Measurements from ENCODE around the gene THYN1. TPM values are rescaled to one million over a fixed set of nuclear protein-coding genes. Genes with fewer than 3 reads are reported as not detected.

Gene THYN1
- total RNA-seq, 1 experiment from 2014 or later = 33.6 TPM

DNA sequence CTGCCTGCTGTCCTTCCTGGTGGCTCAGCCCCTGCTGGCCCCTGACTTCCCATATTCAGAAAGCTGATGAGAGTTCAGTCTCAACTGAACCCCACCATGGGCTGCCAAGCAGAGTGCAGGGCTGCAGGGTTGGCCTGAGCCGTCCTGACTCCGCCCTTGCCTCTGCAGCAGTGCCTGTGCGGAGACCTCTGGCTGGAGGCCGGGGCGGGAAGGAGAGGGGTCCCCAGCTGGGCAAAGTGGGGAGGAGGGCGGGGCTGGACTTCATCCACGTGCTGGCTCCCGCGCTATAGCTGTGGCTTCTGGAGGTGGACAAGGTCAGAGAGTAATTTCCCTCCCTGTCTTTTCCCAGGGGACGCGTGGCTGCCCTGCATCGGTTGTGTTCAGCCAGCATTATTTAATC is 36.6 kb upstream of the THYN1 start:
- BruUV-seq (replicated peaks) = no TSS peak
- ChIA-PET POLR2A (no interaction called here), CTCF (interaction anchor here (0.7 kb wide), 1 partner anchor 46 kb away, joined by 5 read pairs; no protein-coding TSS in a partner anchor)
- in situ Hi-C loops (cut with HindIII; ENCODE audit: low pct_unique_long_range_greater_than_20kb, low sequenced_read_pairs) (no loop called here), intact Hi-C loops (cut with micrococcal nuclease; ENCODE audit: unreplicated experiment) (no loop called here)
- Histone ChIP-seq H3K9me3 (ENCODE audit: control insufficient read depth, insufficient read depth, low read depth, low read length) (no peaks in the 10 kb centered on the region), H3K4me1 (ENCODE audit: control insufficient read depth, insufficient read depth, low read length) (no peaks in the 10 kb centered on the region), H3K4me3 (ENCODE audit: low read depth in 2 of 2, low read length in 2 of 2) (no peak overlapping the region), H3K27me3 (ENCODE audit: control insufficient read depth, insufficient read depth, low read length) (no peaks in the 10 kb centered on the region), H3K36me3 (ENCODE audit: control insufficient read depth, insufficient read depth, low read length) (no peaks in the 10 kb centered on the region), H3K27ac (ENCODE audit: low read length) (no peak overlapping the region)
- ATAC-seq = no peak
- TF ChIP-seq TCF7L2 (IDR thresholded peaks at IDR 0.05; ENCODE audit: low read depth, low read length) (no peak), POLR2AphosphoS5 (IDR thresholded peaks at IDR 0.05; ENCODE audit: low read depth, low read length) (no peak), SIN3A (IDR thresholded peaks at IDR 0.05; ENCODE audit: borderline replicate concordance, insufficient read depth, low read depth, low read length) (no peak)
- TF ChIP-seq, protein P1, sequence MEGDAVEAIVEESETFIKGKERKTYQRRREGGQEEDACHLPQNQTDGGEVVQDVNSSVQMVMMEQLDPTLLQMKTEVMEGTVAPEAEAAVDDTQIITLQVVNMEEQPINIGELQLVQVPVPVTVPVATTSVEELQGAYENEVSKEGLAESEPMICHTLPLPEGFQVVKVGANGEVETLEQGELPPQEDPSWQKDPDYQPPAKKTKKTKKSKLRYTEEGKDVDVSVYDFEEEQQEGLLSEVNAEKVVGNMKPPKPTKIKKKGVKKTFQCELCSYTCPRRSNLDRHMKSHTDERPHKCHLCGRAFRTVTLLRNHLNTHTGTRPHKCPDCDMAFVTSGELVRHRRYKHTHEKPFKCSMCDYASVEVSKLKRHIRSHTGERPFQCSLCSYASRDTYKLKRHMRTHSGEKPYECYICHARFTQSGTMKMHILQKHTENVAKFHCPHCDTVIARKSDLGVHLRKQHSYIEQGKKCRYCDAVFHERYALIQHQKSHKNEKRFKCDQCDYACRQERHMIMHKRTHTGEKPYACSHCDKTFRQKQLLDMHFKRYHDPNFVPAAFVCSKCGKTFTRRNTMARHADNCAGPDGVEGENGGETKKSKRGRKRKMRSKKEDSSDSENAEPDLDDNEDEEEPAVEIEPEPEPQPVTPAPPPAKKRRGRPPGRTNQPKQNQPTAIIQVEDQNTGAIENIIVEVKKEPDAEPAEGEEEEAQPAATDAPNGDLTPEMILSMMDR (IDR thresholded peaks at IDR 0.05) = no peak
- no peak for DNase-seq (ENCODE audit: low read depth, low spot score)

DNA sequence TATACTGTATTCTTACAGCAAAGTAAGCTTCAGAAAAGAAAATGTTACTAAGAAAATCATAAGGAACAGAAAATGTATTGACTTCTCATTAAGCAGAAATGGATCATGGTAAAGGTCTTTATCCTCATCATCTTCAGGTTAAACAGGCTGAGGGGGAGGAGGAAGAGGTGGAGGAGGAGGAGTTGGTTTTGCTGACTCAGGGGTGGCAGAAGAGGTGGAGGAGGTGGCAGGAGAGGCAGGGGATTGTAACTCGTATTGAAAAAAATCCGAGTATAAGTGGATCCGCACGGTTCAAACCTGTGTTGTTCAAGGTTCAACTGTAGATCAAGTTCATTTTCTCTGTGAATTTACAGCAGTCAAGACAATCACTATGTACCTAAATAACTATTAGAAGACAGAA is 36.0 kb upstream of the THYN1 start:
- ChIA-PET POLR2A (no interaction called here), CTCF (no interaction called here)
- in situ Hi-C loops (cut with HindIII; ENCODE audit: low pct_unique_long_range_greater_than_20kb, low sequenced_read_pairs) = no loop called here
- intact Hi-C loops (cut with micrococcal nuclease; ENCODE audit: unreplicated experiment) = no loop called here
- H3K27ac ChIP-seq (ENCODE audit: low read length) = no peak overlapping the region
- H3K4me1 ChIP-seq (ENCODE audit: control insufficient read depth, insufficient read depth, low read length) = no peaks in the 10 kb centered on the region
- BruUV-seq (replicated peaks) = no TSS peak
- DNase-seq (ENCODE audit: low read depth, low spot score) (no peak), ATAC-seq (no peak)
- no peaks in the 10 kb centered on the region for H3K27me3 ChIP-seq (ENCODE audit: control insufficient read depth, insufficient read depth, low read length)
- H3K9me3 ChIP-seq (ENCODE audit: control insufficient read depth, insufficient read depth, low read depth, low read length) = no peaks in the 10 kb centered on the region
- TF ChIP-seq, protein P1 (IDR thresholded peaks at IDR 0.05) = no peak
- TF ChIP-seq TCF7L2 (IDR thresholded peaks at IDR 0.05; ENCODE audit: low read depth, low read length) (no peak), SIN3A (IDR thresholded peaks at IDR 0.05; ENCODE audit: borderline replicate concordance, insufficient read depth, low read depth, low read length) (no peak)
- TF ChIP-seq, protein P2, sequence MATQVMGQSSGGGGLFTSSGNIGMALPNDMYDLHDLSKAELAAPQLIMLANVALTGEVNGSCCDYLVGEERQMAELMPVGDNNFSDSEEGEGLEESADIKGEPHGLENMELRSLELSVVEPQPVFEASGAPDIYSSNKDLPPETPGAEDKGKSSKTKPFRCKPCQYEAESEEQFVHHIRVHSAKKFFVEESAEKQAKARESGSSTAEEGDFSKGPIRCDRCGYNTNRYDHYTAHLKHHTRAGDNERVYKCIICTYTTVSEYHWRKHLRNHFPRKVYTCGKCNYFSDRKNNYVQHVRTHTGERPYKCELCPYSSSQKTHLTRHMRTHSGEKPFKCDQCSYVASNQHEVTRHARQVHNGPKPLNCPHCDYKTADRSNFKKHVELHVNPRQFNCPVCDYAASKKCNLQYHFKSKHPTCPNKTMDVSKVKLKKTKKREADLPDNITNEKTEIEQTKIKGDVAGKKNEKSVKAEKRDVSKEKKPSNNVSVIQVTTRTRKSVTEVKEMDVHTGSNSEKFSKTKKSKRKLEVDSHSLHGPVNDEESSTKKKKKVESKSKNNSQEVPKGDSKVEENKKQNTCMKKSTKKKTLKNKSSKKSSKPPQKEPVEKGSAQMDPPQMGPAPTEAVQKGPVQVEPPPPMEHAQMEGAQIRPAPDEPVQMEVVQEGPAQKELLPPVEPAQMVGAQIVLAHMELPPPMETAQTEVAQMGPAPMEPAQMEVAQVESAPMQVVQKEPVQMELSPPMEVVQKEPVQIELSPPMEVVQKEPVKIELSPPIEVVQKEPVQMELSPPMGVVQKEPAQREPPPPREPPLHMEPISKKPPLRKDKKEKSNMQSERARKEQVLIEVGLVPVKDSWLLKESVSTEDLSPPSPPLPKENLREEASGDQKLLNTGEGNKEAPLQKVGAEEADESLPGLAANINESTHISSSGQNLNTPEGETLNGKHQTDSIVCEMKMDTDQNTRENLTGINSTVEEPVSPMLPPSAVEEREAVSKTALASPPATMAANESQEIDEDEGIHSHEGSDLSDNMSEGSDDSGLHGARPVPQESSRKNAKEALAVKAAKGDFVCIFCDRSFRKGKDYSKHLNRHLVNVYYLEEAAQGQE (IDR thresholded peaks at IDR 0.05; ENCODE audit: insufficient read depth in 1 of 2, low read depth in 2 of 2, low read length in 1 of 2) = no peak
- H3K36me3 ChIP-seq (ENCODE audit: control insufficient read depth, insufficient read depth, low read length) = no peaks in the 10 kb centered on the region
- H3K4me3 ChIP-seq (ENCODE audit: low read depth in 2 of 2, low read length in 2 of 2) = no peak overlapping the region

All from Panc1 (cell line).